Astrocyte (in vitro differentiated cells and primary cell): ENCODE results near the gene MAPK8IP3.

Experiments
- EZH2 ChIP-seq: IDR thresholded peaks from 2 replicates; pipeline ENCODE4 v1.6.1; 2012; ENCODE audit warnings: mild to moderate bottlenecking, low read length, inconsistent platforms; ENCODE audit not compliant: insufficient read depth
- TF ChIP-seq, protein P1 (sequence below): IDR thresholded peaks from 2 replicates; pipeline ENCODE4 v1.5.1; 2011; ENCODE audit warnings: low read depth, mild to moderate bottlenecking, inconsistent platforms, low read length, moderate library complexity; ENCODE audit not compliant: insufficient read depth

DNA sequence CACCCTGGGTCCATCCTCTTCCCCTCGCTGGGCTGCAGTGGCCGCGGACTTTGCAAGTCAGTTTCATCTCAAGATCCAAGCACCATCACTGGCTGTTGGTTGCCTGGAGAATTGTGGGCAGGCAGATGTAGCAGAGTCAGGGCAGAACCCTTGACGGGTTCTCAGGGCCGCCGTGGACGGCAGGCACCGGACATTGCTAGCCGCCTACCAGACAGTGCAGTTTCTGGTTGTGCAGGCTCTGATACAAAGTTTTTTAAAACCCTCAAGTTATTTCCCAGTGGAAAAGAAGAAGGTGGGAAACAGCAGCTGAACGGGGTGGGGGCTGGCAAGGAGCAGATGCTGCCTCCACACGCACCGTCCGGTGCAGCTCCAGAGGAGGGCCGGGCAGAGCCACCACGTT, 3.4 kb downstream of the MAPK8IP3 start:
- TF ChIP-seq, protein P1, sequence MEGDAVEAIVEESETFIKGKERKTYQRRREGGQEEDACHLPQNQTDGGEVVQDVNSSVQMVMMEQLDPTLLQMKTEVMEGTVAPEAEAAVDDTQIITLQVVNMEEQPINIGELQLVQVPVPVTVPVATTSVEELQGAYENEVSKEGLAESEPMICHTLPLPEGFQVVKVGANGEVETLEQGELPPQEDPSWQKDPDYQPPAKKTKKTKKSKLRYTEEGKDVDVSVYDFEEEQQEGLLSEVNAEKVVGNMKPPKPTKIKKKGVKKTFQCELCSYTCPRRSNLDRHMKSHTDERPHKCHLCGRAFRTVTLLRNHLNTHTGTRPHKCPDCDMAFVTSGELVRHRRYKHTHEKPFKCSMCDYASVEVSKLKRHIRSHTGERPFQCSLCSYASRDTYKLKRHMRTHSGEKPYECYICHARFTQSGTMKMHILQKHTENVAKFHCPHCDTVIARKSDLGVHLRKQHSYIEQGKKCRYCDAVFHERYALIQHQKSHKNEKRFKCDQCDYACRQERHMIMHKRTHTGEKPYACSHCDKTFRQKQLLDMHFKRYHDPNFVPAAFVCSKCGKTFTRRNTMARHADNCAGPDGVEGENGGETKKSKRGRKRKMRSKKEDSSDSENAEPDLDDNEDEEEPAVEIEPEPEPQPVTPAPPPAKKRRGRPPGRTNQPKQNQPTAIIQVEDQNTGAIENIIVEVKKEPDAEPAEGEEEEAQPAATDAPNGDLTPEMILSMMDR = no peak
- TF ChIP-seq EZH2 = no peak
